ENCODE measurements around the gene PLEKHA1.

- TF ChIP-seq CTCF (IDR thresholded peaks at IDR 0.05): no peak
- no peak for TF ChIP-seq POLR2A (IDR thresholded peaks at IDR 0.05; ENCODE audit: low read depth)
These were observed 21.5 kb upstream of the PLEKHA1 start for GRCh38 chr10:122352817-122353525.
